Adrenal gland (tissue), 12 donors: ENCODE measurements around the gene SCARF2. TPM values are rescaled to one million over a fixed set of nuclear protein-coding genes. Genes with fewer than 3 reads are reported as not detected.
A peak's percentile ranks its signal among the peaks of the same experiment; 100 is the strongest.
"Not testable (repeated sequence)": the region's sequence is repeated elsewhere in the genome, so short reads cannot be mapped to it uniquely, and the experiment has no call there.

Experiments used
- DNase-seq, 7 donors: peaks; one replicate each; pipeline ENCODE4 v3.0.0-alpha.2; 2019 to 2020
- H3K27ac ChIP-seq, 5 donors: fragments of 200-600 bp; sonication (generic) in 4 of 5; 1 replicate in 3 of 5; 2 replicates in 2 of 5; pipeline versions ENCODE4 v1.5.1 to v1.8.0; 2016 to 2020; ENCODE audit warnings: mild to moderate bottlenecking in 1 of 5
- H3K27me3 ChIP-seq: fragments of 200-600 bp; 2 replicates; pipeline ENCODE4 v1.8.0; 2021
- H3K36me3 ChIP-seq, 2 donors: fragments of 200-600 bp; replicated peaks in 1 of 2; 1 replicate in 1 of 2; 2 replicates in 1 of 2; pipeline versions ENCODE4 v1.5.1 to v1.8.0; 2018 to 2022
- H3K4me1 ChIP-seq, 2 donors: fragments of 200-600 bp; replicated peaks in 1 of 2; 1 replicate in 1 of 2; 2 replicates in 1 of 2; pipeline versions ENCODE4 v1.5.1 to v1.8.0; 2018 to 2021
- H3K4me3 ChIP-seq, 4 donors: fragments of 200-600 bp; sonication (generic) in 3 of 4; one replicate each; pipeline ENCODE4 v1.5.1; 2016 to 2018
- H3K9me3 ChIP-seq, 3 donors: fragments of 200-600 bp; sonication (generic) in 1 of 3; replicated peaks in 1 of 3; 1 replicate in 2 of 3; 2 replicates in 1 of 3; pipeline versions ENCODE4 v1.5.1 to v1.8.0; 2016 to 2021
- POLR2A ChIP-seq, 2 donors: fragments of 450-650 bp; IDR thresholded peaks; one replicate each; pipeline ENCODE4 v1.6.1; 2017; ENCODE audit warnings: antibody characterized with exemption in 2 of 2, mild to moderate bottlenecking in 2 of 2, moderate library complexity in 1 of 2
- WGBS, 4 donors: extraction: QIAGEN DNeasy Blood & Tissue Kit in 2 of 4; methylation state at CpG; one replicate each; pipeline versions ENCODE4 v1.1.5 to v1.1.7; 2013 to 2017; 5-methylcytosine and 5-hydroxymethylcytosine counted together
- intact Hi-C, 2 donors: fragments of 100-400 bp; cut with DNase I; formaldehyde crosslinking; loops; one replicate each; pipeline versions ENCODE4 v1.14.1 to v1.15.0; 2022 to 2023
- polyA plus RNA-seq, 3 donors: library from polyadenylated mRNA; stranded (reverse); fragments of 200-250 nt in 2 of 3; fragments of 350-450 nt in 1 of 3; fragmentation: Illumina TruSeq in 1 of 3; extraction: RNeasy Lipid Tissue Mini Kit (QIAGEN cat#74804) in 1 of 3; gene quantifications; one replicate each; pipeline ENCODE4 v1.2.3, GENCODE V29; 2013 to 2014
- small RNA-seq, 2 donors: library from RNA; depleted of rRNA; stranded (forward); fragments of <200 nt; gene quantifications; one replicate each; pipeline ENCODE3, GENCODE V24; 2016
- total RNA-seq, 9 donors: library from RNA; depleted of rRNA in 4 of 9; stranded (reverse); fragments of >200 nt in 4 of 9; fragments of 120-200 nt in 1 of 9; fragmentation: NEBNext Ultra II Directional in 1 of 9; extraction: Animal tissue kit (Norgen Biotek cat#: 25700) in 1 of 9; gene quantifications; one replicate each; pipeline versions ENCODE4 v1.1.0 to v1.2.4, GENCODE V29; 2013 to 2023
- TF ChIP-seq, protein P1 (sequence below), 6 experiments: fragments of 450-650 bp in 4 of 6; fragments of 200-600 bp in 2 of 6; sonication (generic) in 1 of 6; IDR thresholded peaks; 1 replicate in 5 of 6; 2 replicates in 1 of 6; pipeline versions ENCODE4 v1.5.1 to v1.8.0; 2016 to 2021; ENCODE audit warnings: antibody characterized with exemption in 6 of 6, mild to moderate bottlenecking in 2 of 6, moderate library complexity in 1 of 6
- donor health status: healthy with polysubstance abuse.
- donor health status: Bipolar disorder and iron deficiency.
- donor health status: DM: yes; HTN: yes; CAD: no.
- donor health status: DM: no; HTN: no; CAD: no.
- donor health status: DM: no; HTN: no; CAD: no.
- donor health status: DM: yes; HTN: yes; CAD: no.

SCARF2 gene
- total and polyA plus RNA-seq, 12 donors = 0.92 to 45.3 (median 7.4) TPM

DNA sequence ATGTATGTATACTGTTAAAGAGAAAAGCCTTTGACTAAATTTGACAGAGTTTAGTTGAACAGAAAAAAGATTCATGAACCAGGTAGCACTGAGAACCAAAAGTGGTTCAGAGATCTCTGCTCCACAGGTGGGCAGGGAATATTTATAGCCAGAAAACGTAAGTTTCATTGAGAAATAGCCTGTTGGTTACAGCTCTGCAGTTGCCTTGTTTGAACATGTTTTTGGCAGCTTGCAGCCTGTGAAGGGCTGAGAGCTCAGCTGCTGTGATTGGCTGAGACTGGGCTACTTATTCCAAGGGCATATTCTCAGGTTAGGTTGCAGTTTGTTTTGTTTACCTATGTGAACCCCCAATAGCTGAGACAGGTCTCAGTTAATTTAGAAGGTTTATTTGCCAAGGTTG is 57.1 kb downstream of the SCARF2 start:
- WGBS, 4 donors = 0 to 46% (median 14%) methylated on average over 1 of the region's 1 CpG
- Histone ChIP-seq H3K9me3 (no peaks in the 10 kb centered on the region), H3K4me3 (no peak overlapping the region), H3K27ac (no peak overlapping the region), H3K4me1 (no peaks in the 10 kb centered on the region), H3K36me3 (no peaks in the 10 kb centered on the region), H3K27me3 (no peaks in the 10 kb centered on the region)
- TF ChIP-seq, protein P1, sequence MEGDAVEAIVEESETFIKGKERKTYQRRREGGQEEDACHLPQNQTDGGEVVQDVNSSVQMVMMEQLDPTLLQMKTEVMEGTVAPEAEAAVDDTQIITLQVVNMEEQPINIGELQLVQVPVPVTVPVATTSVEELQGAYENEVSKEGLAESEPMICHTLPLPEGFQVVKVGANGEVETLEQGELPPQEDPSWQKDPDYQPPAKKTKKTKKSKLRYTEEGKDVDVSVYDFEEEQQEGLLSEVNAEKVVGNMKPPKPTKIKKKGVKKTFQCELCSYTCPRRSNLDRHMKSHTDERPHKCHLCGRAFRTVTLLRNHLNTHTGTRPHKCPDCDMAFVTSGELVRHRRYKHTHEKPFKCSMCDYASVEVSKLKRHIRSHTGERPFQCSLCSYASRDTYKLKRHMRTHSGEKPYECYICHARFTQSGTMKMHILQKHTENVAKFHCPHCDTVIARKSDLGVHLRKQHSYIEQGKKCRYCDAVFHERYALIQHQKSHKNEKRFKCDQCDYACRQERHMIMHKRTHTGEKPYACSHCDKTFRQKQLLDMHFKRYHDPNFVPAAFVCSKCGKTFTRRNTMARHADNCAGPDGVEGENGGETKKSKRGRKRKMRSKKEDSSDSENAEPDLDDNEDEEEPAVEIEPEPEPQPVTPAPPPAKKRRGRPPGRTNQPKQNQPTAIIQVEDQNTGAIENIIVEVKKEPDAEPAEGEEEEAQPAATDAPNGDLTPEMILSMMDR (IDR thresholded peaks at IDR 0.05) = no peak
- no peak for TF ChIP-seq POLR2A (IDR thresholded peaks at IDR 0.05)
- intact Hi-C loops = no loop called here
- peak in 1 of 7 donors; percentile 14 for DNase-seq

GRCh38 chr22:20378684-20379083 is 58.9 kb downstream of the SCARF2 start:
- H3K27me3 ChIP-seq, H3K4me3 ChIP-seq, H3K27ac ChIP-seq, H3K4me1 ChIP-seq, H3K9me3 ChIP-seq, intact Hi-C loops, H3K36me3 ChIP-seq: not testable (repeated sequence)
- 88 to 91% (median 90%) methylated on average over 5 of the region's 5 CpGs for WGBS, 4 donors
- peak in 1 of 7 donors; percentile 6 for DNase-seq

DNA sequence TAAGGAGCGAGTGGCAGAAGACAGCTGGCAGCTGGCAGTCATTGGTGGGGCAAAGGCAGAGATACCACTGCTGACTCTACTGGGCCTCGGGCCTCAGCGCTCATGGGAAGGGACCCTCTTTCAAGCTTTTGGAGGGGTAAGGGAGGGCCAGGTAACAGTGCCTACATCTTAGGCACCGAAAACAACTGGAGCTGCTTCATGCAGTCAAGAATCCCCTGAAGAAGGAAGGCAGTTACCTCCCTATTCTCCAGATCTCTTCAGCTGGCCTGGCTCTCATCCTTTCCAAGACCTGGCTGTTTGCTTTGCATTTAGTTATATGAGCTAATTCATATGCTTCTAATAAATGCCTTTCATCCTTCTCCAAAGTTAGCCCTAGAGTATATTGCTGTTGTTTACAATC is 59.5 kb downstream of the SCARF2 start:
- no peak for TF ChIP-seq POLR2A (IDR thresholded peaks at IDR 0.05)
- TF ChIP-seq, protein P1 (IDR thresholded peaks at IDR 0.05) = no peak
- H3K4me3 ChIP-seq = no peak overlapping the region
- H3K9me3 ChIP-seq = no peaks in the 10 kb centered on the region
- H3K4me1 ChIP-seq = no peaks in the 10 kb centered on the region
- no peak overlapping the region for H3K27ac ChIP-seq
- DNase-seq = peak in 1 of 7 donors; percentile 13
- intact Hi-C loops = no loop called here
- 62 to 93% (median 88%) methylated on average over 3 to 4 of the region's 4 CpGs for WGBS, 4 donors
- no peaks in the 10 kb centered on the region for H3K36me3 ChIP-seq
- no peaks in the 10 kb centered on the region for H3K27me3 ChIP-seq

GRCh38 chr22:20376983-20377382 is 60.6 kb downstream of the SCARF2 start:
- H3K36me3 ChIP-seq, intact Hi-C loops, H3K27me3 ChIP-seq, DNase-seq, H3K4me1 ChIP-seq, H3K27ac ChIP-seq, H3K9me3 ChIP-seq, H3K4me3 ChIP-seq: not testable (repeated sequence)
- WGBS, 4 donors = 90 to 93% (median 93%) methylated on average over 11 of the region's 11 CpGs

DNA sequence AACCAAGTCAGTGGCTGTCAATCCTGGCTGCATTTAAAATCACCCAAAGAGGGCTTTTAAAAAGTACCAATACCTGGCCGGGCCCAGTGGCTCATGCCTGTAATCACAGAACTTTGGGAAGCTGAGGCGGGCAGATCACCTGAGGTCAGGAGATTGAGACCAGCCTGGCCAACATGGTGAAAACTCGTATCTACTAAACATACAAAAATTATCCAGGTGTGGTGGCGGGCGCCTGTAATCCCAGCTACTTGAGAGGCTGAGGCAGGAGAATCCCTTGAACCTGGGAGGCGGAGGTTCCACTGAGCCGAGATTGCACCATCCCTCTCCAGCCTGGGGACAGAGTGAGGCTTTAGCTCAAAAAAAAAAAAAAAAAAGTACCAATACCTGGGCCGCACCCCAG is 61.3 kb downstream of the SCARF2 start:
- 91 to 96% (median 93%) methylated on average over 7 to 8 of the region's 8 CpGs for WGBS, 4 donors
- H3K27me3 ChIP-seq, H3K4me1 ChIP-seq, H3K27ac ChIP-seq, H3K36me3 ChIP-seq, H3K4me3 ChIP-seq, H3K9me3 ChIP-seq, intact Hi-C loops, DNase-seq: not testable (repeated sequence)

Small RNA genes within 50 kb of the gene (small RNA-seq; reads per million reads assigned to genes)
- gene RF00019 (0 reads per million in 2 donors), gene RN7SL812P (0 reads per million in 2 donors), gene RNU6-225P (0 reads per million in 2 donors), gene RNY1P9 (0 reads per million in 2 donors)

Other genes starting within 250 kb of the SCARF2 start
- 10 to 100 TPM in 1 of 9 donors, 1 to 10 TPM in 5, under 1 TPM in 3; 0.35 to 18.8 (median 1.1) TPM for gene RTN4R, start 169.5 kb downstream of the SCARF2 start, total RNA-seq
- gene RTN4R, start 169.5 kb downstream of the SCARF2 start, polyA plus RNA-seq = 1 to 10 TPM in 2 of 3 donors, under 1 TPM in 1; 0.35 to 1.9 (median 1.1) TPM
- gene DGCR6L, start 117.8 kb downstream of the SCARF2 start, total RNA-seq = 100 to 1,000 TPM in 3 of 9 donors, 10 to 100 TPM in 6; 43.7 to 159 (median 70.8) TPM
- gene DGCR6L, start 117.8 kb downstream of the SCARF2 start, polyA plus RNA-seq = 100 to 1,000 TPM in 1 of 3 donors, 10 to 100 TPM in 2; 12.1 to 107 (median 96.2) TPM
- gene ZNF74, start 43.7 kb downstream of the SCARF2 start, total RNA-seq = 10 to 100 TPM in 5 of 9 donors, 1 to 10 TPM in 4; 5.7 to 28.9 (median 10.6) TPM
- gene ZNF74, start 43.7 kb downstream of the SCARF2 start, polyA plus RNA-seq = 1 to 10 TPM; 4.4 to 7.5 (median 4.9) TPM
- 10 to 100 TPM; 15.3 to 38.8 (median 27.9) TPM for gene KLHL22, start 58.0 kb upstream of the SCARF2 start, total RNA-seq
- gene KLHL22, start 58.0 kb upstream of the SCARF2 start, polyA plus RNA-seq = 10 to 100 TPM; 18.9 to 35.2 (median 21.9) TPM
- gene MED15, start 69.8 kb upstream of the SCARF2 start, total RNA-seq = 100 to 1,000 TPM in 3 of 9 donors, 10 to 100 TPM in 6; 22.5 to 149 (median 81.0) TPM
- gene MED15, start 69.8 kb upstream of the SCARF2 start, polyA plus RNA-seq = 100 to 1,000 TPM in 2 of 3 donors, 10 to 100 TPM in 1; 27.8 to 203 (median 197) TPM